GM21526 (cell line): ENCODE results near the gene SCG3.

ENCODE experiments used
- ATAC-seq: cut with Tn5 transposase; IDR thresholded peaks from one replicate; pipeline ENCODE4 v1.9.1; 2021; ENCODE audit warnings: moderate library complexity; ENCODE audit not compliant: unreplicated experiment, low FRiP score

SCG3 gene

GRCh38 chr15:51677452-51677851, 3.9 kb upstream of the SCG3 start:
- ATAC-seq: no peak

- no peak for ATAC-seq
Measured at GRCh38 chr15:51678096-51678495, 3.2 kb upstream of the SCG3 start.

DNA sequence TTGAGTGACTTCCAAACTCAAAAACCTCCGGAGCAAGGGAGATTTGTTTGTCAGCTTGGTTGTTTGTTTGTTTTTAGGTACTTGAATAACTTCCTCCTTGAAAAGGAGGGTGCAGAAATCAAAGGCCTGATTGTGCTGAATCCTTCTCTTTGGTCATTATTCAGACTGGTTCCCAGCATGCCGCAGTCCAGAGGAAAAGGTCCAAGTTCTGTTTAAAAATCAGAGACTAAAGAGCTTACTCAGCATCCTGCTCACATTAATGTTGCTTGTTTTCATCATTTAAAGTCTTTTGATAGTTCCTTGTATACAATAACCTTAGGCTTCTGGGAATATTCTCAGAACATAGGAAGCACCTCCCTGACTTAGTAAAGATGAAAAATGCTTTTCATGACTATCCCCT, 982 bp upstream of the SCG3 start:
- no peak for ATAC-seq

DNA sequence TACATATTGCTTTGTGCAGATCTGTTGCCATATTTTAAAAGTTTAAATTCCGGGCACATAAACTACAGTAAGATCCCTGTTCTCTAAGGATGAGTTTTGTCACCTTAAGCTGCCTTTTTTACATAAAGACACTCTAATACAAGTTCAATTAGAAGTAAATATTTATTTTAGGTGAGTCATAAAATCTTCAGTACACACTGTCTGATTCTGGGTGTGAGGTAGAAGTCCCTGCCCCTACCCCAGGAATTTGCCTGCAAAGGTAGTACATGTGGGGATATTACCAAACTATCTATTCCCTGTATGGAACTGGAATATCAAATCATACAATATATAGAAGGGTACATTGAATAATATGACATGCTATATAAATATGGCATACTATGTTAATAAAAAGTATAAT, 6.3 kb downstream of the SCG3 start:
- ATAC-seq: no peak

- ATAC-seq: no peak
Measured at GRCh38 chr15:51688863-51689262, 7.6 kb downstream of the SCG3 start.

- ATAC-seq: no peak
Measured at GRCh38 chr15:51692154-51692553, 10.9 kb downstream of the SCG3 start.

GRCh38 chr15:51696566-51696965, 15.3 kb downstream of the SCG3 start:
- no peak for ATAC-seq

GRCh38 chr15:51697163-51697562, 15.9 kb downstream of the SCG3 start:
- ATAC-seq: no peak

DNA sequence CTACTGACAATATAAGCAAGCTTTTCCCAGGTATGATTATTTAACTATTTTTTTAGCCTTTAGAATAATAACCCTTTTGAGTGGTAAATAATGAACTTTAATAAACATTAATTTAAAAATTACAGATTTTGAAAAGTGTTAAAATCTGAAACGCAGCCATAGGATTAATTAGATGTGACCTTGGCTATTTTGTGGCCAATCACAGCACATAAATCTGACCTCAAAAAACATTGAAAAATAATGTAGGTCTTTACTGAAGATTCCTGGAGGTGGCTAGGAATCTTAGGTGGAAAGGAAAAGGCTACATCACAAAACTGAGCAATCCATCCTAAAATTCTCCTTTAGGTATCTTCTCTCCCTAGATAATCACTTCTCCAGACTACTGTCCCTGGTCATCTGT, 18.1 kb downstream of the SCG3 start:
- ATAC-seq: no peak

- ATAC-seq: no peak
Measured at GRCh38 chr15:51702710-51703109, 21.4 kb downstream of the SCG3 start.

GRCh38 chr15:51706291-51706690, 25.0 kb downstream of the SCG3 start:
- ATAC-seq: no peak

- no peak for ATAC-seq
Measured at GRCh38 chr15:51706926-51707608, 25.8 kb downstream of the SCG3 start.

DNA sequence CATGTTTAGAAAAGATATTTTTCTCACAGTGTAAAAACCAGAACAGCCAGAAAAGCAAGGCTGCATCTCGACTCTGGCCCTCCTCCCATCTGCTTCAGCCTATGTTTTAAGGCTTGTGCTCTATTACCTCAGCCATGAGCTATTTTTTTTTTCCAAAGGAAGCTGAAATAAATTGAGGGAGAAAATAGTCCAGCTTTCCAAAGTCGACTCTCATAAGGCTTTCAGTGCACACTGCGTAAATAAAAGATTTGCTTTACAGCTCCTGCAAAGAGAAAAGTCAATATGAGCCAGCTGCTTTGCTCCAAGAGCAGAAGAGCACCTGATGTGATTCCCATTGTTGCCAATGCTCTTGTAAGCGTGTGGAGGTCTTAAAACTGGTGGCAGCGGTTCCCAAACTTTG, 26.7 kb downstream of the SCG3 start:
- no peak for ATAC-seq

DNA sequence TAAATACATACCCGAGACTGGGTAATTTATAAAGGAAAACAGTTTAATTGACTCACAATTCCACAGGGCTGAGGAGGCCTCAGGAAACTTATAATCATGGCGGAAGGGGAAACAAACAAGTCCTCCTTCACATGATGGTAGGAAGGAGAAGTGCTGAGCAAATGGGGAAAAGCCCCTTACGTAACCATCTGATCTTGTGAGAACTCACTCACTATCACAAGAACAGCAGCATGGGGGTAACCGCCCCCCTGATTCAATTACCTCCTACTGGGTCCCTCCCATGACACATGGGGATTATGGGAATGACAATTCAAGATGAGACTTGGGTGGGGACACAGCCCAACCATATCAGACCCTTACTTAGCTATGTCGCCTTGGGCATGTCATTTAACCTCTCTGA, 27.7 kb downstream of the SCG3 start:
- ATAC-seq: no peak

DNA sequence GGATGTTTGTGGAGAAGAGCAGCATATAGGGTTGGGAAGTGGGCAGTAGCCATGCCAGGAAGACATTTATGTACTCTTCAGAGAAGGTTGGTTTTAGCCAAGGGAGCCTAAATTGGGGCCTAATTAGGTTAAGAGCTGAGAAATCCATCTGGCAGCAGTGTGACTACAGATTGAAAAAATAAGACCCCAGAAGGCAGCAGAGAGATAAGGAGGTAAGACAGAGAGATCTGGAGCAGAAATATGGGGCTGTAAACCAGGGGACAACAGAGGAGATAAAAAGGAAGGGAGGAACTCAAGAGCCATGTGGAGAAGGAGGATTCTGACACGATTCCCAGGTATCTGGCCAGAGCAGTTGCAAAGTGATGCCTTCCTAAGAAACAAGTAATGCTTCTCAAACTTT, 32.9 kb downstream of the SCG3 start:
- ATAC-seq: no peak

DNA sequence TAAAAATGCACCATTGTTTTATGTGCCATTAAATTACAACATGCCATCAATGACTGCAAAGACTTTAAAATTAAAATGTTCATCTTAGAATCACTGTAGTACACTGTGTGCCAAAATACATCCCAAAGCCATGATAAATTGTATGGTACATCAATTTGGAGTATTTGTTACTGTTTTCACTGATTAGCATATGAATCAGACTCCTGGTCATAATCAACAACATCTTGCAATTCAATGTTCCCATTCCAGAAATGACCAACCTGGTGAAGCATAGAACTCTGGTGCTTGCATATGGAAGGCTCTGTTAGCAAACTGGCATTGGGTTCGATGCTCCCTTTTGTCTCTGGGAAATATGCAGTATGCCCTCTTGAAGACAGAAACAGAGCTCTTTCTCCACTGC, 33.6 kb downstream of the SCG3 start:
- ATAC-seq: no peak

GRCh38 chr15:51718219-51718618, 36.9 kb downstream of the SCG3 start:
- ATAC-seq: no peak

DNA sequence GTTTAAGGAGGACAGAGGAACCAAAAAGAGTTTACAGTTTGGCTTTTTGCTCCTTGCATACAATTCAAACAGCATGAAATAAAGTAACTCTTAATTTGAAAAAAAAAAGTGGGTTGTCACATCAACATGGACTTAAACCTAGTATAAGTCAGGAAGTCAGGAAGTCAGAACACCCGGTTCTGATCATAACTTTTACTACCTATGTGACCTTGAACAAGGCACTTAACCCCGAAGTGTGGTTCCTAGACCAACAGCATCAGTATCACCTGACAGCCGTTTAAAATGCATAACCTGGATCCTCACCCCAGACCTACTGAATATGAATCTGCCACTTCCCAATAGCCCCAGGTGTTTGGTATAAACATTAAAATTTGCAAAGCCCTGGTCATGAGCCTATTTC, 37.4 kb downstream of the SCG3 start:
- ATAC-seq: no peak

DNA sequence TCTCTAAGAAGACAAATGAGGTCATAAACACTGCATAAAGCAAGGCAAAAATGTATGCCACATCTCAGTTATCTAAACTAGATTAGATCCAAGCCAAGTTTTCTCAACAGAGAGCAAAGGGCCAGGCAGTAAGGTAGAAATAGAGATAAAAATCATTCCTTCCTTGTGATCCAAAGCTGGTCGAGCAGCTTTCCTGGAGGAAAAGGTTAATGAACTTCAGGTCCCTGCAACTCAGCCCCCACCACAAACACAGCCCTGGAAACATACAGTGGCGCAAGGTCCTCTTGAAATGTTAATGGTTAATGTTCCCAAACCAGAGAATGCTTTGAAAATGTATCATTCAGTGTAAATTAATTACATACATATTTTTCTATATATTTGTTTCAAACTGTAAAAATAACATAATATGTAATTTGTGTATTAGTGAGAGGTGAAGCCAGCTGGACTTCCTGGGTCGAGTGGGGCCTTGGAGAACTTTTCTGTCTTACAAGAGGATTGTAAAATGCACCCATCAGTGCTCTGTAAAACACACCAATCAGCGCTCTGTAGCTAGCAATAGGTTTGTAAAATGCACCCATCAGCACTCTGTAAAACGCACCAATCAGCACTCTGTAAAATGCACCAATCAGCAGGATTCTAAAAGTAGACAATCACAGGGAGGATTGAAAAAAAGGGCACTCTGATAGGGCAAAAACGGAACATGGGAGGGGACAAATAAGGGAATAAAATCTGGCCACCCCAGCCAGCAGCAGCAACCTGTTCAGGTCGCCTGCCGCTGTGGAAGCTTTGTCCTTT, 39.1 kb downstream of the SCG3 start:
- ATAC-seq: no peak

GRCh38 chr15:51721199-51721960, 40.1 kb downstream of the SCG3 start:
- ATAC-seq: no peak

GRCh38 chr15:51724199-51724598, 42.9 kb downstream of the SCG3 start:
- no peak for ATAC-seq

DNA sequence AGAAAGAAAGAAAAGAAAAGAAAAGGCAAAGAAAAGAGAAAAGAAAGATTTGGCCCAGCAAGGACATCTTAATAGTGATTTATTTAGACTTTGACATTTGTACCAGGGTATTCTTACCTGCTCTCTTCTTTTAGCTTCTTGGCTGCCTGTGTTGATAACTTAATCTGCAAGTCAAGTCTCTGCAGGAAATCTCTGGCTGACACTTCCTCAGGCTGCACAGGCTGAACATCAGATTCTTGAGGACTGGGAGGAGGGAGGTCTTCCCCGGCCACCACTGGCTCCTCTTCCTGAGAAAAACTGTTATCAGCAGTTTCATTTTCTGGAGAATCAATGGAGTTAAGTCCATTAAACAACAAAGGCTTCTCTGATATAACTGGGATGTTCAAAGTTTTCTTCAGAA, 43.4 kb downstream of the SCG3 start:
- no peak for ATAC-seq
